ENCODE results near the gene JAK3.
A peak's percentile ranks its signal among the peaks of the same experiment; 100 is the strongest.

The JAK3 gene

GRCh38 chr19:17866312-17866963, 18.7 kb upstream of the JAK3 start:
- no peak for TF ChIP-seq CTCF (IDR thresholded peaks at IDR 0.05; ENCODE audit: low read depth, low read length)
- DNase-seq (ENCODE audit: low read depth, low spot score) = no peak
- H3K4me3 ChIP-seq (ENCODE audit: low read depth, low read length) = no peak overlapping the region
- in situ Hi-C loops (cut with HindIII; ENCODE audit: low sequenced_read_pairs) = no loop called here

GRCh38 chr19:17865364-17866311, 17.9 kb upstream of the JAK3 start:
- in situ Hi-C loops (cut with HindIII; ENCODE audit: low sequenced_read_pairs) = no loop called here
- TF ChIP-seq CTCF (IDR thresholded peaks at IDR 0.05; ENCODE audit: low read depth, low read length) = no peak
- no peak for DNase-seq (ENCODE audit: low read depth, low spot score)
- no peak overlapping the region for H3K4me3 ChIP-seq (ENCODE audit: low read depth, low read length)

GRCh38 chr19:17863520-17864182, 15.9 kb upstream of the JAK3 start:
- TF ChIP-seq CTCF (IDR thresholded peaks at IDR 0.05; ENCODE audit: low read depth, low read length) = no peak
- in situ Hi-C loops (cut with HindIII; ENCODE audit: low sequenced_read_pairs) = no loop called here
- H3K4me3 ChIP-seq (ENCODE audit: low read depth, low read length) = no peak overlapping the region
- DNase-seq (ENCODE audit: low read depth, low spot score) = no peak

- no peak overlapping the region for H3K4me3 ChIP-seq (ENCODE audit: low read depth, low read length)
- in situ Hi-C loops (cut with HindIII; ENCODE audit: low sequenced_read_pairs) = no loop called here
- no peak for DNase-seq (ENCODE audit: low read depth, low spot score)
- TF ChIP-seq CTCF (IDR thresholded peaks at IDR 0.05; ENCODE audit: low read depth, low read length) = no peak
Observed at GRCh38 chr19:17862711-17863519, 15.1 kb upstream of the JAK3 start.

- H3K4me3 ChIP-seq (ENCODE audit: low read depth, low read length) = peak overlapping the region; percentile 100
- TF ChIP-seq CTCF (IDR thresholded peaks at IDR 0.05; ENCODE audit: low read depth, low read length) = no peak
- in situ Hi-C loops (cut with HindIII; ENCODE audit: low sequenced_read_pairs) = no loop called here
Observed at GRCh38 chr19:17861542-17862402, 14.0 kb upstream of the JAK3 start.

More at GRCh38 chr19:17861542-17862402, 14.0 kb upstream of the JAK3 start:
- DNase-seq (ENCODE audit: low read depth, low spot score) = no peak
